ENCODE data around the gene POU2F2. TPM values are rescaled to one million over a fixed set of nuclear protein-coding genes. Genes with fewer than 3 reads are reported as not detected.
"Not testable (repeated sequence)": the region's sequence is repeated elsewhere in the genome, so short reads cannot be mapped to it uniquely, and the experiment has no call there.

Gene POU2F2
- polyA plus RNA-seq, 1 of the 3 experiments (the other 2 are of a cell fraction): 0.49 TPM

DNA sequence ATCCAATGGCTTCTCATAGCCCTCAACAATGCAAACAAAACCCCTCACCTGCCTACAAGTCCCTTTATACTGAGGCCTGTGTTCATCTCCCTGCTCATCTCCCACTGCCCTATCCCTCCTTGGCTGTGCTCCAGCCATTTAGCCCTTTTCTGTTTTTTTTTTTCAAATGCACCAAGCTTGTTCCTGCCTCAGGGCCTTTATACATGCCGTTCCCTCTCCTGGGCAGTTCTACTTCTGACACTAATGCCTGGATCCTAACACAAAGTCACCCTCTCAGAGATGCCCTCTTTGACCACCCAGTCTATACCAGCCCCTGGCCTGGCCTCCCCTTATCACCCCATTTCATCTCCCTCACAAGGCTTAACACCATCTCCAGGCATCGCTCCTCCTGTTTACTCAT lies 29.4 kb downstream of the POU2F2 start:
- no peaks in the 10 kb centered on the region for H3K9me2 ChIP-seq
- no peak overlapping the region for H3K4me2 ChIP-seq
- H3K27me3 ChIP-seq (ENCODE audit: insufficient read depth): no peaks in the 10 kb centered on the region
- POLR2A ChIA-PET: no interaction called here
- no peak overlapping the region for H3K27ac ChIP-seq (ENCODE audit: low read depth in 2 of 2, low read length in 1 of 2)
- no peak for DNase-seq
- peaks cover 0 to 8% of the 10 kb centered on the region in 2 experiments; a peak in 1 of 4 replicates for H3K4me1 ChIP-seq (ENCODE audit: control insufficient read depth in 1 of 2, insufficient read depth in 2 of 2, low read depth in 1 of 2, low read length in 1 of 2)
- 76% methylated on average over 2 of the region's 2 CpGs for WGBS (ENCODE audit: low lambda C conversion rate)
- H2AFZ ChIP-seq (ENCODE audit: low read depth): no peak overlapping the region
- H3K79me2 ChIP-seq (ENCODE audit: insufficient read depth): no peaks in the 10 kb centered on the region
- TF ChIP-seq MXI1 (IDR thresholded peaks at IDR 0.05; ENCODE audit: low read depth, low read length): no peak
- no peak for TF ChIP-seq GABPA (IDR thresholded peaks at IDR 0.05; ENCODE audit: low read depth)
- TF ChIP-seq, protein P1, sequence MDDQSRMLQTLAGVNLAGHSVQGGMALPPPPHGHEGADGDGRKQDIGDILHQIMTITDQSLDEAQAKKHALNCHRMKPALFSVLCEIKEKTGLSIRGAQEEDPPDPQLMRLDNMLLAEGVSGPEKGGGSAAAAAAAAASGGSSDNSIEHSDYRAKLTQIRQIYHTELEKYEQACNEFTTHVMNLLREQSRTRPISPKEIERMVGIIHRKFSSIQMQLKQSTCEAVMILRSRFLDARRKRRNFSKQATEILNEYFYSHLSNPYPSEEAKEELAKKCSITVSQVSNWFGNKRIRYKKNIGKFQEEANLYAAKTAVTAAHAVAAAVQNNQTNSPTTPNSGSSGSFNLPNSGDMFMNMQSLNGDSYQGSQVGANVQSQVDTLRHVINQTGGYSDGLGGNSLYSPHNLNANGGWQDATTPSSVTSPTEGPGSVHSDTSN (IDR thresholded peaks at IDR 0.05): no peak
- no peak for TF ChIP-seq FOSL2 (IDR thresholded peaks at IDR 0.05; ENCODE audit: borderline replicate concordance, low read depth)
- no peak for TF ChIP-seq RAD21 (IDR thresholded peaks at IDR 0.05; ENCODE audit: low read length)
- TF ChIP-seq EZH2phosphoT487 (IDR thresholded peaks at IDR 0.05; ENCODE audit: borderline replicate concordance, low read depth): no peak
- no peak for TF ChIP-seq FOXM1 (IDR thresholded peaks at IDR 0.05; ENCODE audit: low read depth)
- TF ChIP-seq RCOR1 (IDR thresholded peaks at IDR 0.05; ENCODE audit: low read length): no peak
- TF ChIP-seq GATA2 (CRISPR knock-in tag; IDR thresholded peaks at IDR 0.05): no peak
- TF ChIP-seq TCF12 (IDR thresholded peaks at IDR 0.05): no peak
- TF ChIP-seq, protein P2, sequence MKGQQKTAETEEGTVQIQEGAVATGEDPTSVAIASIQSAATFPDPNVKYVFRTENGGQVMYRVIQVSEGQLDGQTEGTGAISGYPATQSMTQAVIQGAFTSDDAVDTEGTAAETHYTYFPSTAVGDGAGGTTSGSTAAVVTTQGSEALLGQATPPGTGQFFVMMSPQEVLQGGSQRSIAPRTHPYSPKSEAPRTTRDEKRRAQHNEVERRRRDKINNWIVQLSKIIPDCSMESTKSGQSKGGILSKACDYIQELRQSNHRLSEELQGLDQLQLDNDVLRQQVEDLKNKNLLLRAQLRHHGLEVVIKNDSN (IDR thresholded peaks at IDR 0.05; ENCODE audit: borderline replicate concordance, low read depth): no peak
- TF ChIP-seq TEAD4 (IDR thresholded peaks at IDR 0.05; ENCODE audit: borderline replicate concordance, insufficient read depth): no peak
- TF ChIP-seq RFX5 (IDR thresholded peaks at IDR 0.05; ENCODE audit: low read length): no peak
- TF ChIP-seq EP300 (IDR thresholded peaks at IDR 0.05; ENCODE audit: borderline replicate concordance in 1 of 2, low read depth in 1 of 2, low read length in 1 of 2): no peak
- no peak for TF ChIP-seq CHD2 (IDR thresholded peaks at IDR 0.05; ENCODE audit: low read length, partially characterized antibody)
- TF ChIP-seq, protein P3, sequence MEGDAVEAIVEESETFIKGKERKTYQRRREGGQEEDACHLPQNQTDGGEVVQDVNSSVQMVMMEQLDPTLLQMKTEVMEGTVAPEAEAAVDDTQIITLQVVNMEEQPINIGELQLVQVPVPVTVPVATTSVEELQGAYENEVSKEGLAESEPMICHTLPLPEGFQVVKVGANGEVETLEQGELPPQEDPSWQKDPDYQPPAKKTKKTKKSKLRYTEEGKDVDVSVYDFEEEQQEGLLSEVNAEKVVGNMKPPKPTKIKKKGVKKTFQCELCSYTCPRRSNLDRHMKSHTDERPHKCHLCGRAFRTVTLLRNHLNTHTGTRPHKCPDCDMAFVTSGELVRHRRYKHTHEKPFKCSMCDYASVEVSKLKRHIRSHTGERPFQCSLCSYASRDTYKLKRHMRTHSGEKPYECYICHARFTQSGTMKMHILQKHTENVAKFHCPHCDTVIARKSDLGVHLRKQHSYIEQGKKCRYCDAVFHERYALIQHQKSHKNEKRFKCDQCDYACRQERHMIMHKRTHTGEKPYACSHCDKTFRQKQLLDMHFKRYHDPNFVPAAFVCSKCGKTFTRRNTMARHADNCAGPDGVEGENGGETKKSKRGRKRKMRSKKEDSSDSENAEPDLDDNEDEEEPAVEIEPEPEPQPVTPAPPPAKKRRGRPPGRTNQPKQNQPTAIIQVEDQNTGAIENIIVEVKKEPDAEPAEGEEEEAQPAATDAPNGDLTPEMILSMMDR (IDR thresholded peaks at IDR 0.05): no peak
- TF ChIP-seq, protein P4, sequence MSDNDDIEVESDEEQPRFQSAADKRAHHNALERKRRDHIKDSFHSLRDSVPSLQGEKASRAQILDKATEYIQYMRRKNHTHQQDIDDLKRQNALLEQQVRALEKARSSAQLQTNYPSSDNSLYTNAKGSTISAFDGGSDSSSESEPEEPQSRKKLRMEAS (IDR thresholded peaks at IDR 0.05; ENCODE audit: low read depth): no peak
- no peak for TF ChIP-seq POLR2AphosphoS5 (IDR thresholded peaks at IDR 0.05; ENCODE audit: low read depth, low read length)
- no peaks in the 10 kb centered on the region for H3K36me3 ChIP-seq (replicated peaks in 1 of 2; ENCODE audit: control insufficient read depth in 1 of 2, insufficient read depth in 2 of 2, low read length in 1 of 2)
- H3K4me3 ChIP-seq (ENCODE audit: low read depth in 2 of 2, low read length in 1 of 2): no peak overlapping the region
- no peak overlapping the region for H3K9ac ChIP-seq
- H4K20me1 ChIP-seq (ENCODE audit: insufficient read depth): no peaks in the 10 kb centered on the region
- no peaks in the 10 kb centered on the region for H3K9me3 ChIP-seq
- H3F3A ChIP-seq (replicated peaks; ENCODE audit: insufficient read depth): peaks cover 9% of the 10 kb centered on the region
- CTCF ChIA-PET: interaction anchor here (0.7 to 1.9 kb wide), 6 partner anchors 8 to 194 kb away, joined by 3 to 8 read pairs (median 4); no protein-coding TSS in a partner anchor

DNA sequence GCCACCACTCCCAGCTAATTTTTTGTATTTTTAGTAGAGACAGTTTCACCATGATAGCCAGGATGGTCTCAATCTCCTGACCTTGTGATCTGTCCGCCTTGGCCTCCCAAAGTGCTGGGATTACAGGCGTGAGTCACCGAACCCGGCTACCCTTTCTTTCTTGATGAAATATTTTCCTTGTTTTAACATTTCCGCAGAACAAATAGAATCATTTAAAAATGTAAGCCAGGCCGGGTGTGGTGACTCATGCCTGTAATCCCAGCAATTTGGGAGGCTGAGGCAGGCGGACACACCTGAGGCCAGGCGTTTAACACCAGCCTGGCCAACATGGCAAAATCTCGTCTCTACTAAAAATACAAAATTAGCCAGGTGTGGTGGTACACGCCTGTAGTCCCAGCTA lies 32.0 kb downstream of the POU2F2 start:
- DNase-seq; H3K27ac ChIP-seq (ENCODE audit: low read depth in 2 of 2, low read length in 1 of 2); H3K36me3 ChIP-seq (replicated peaks in 1 of 2; ENCODE audit: control insufficient read depth in 1 of 2, insufficient read depth in 2 of 2, low read length in 1 of 2); H3K4me1 ChIP-seq (ENCODE audit: control insufficient read depth in 1 of 2, insufficient read depth in 2 of 2, low read depth in 1 of 2, low read length in 1 of 2); H3K9me3 ChIP-seq; H3K4me3 ChIP-seq (ENCODE audit: low read depth in 2 of 2, low read length in 1 of 2); H3K27me3 ChIP-seq (ENCODE audit: insufficient read depth); H3K79me2 ChIP-seq (ENCODE audit: insufficient read depth); POLR2A ChIA-PET; H3F3A ChIP-seq (replicated peaks; ENCODE audit: insufficient read depth); H3K9me2 ChIP-seq; H3K4me2 ChIP-seq; H2AFZ ChIP-seq (ENCODE audit: low read depth); H3K9ac ChIP-seq; H4K20me1 ChIP-seq (ENCODE audit: insufficient read depth): not testable (repeated sequence)
- WGBS (ENCODE audit: low lambda C conversion rate): 82% methylated on average over 10 of the region's 10 CpGs
- CTCF ChIA-PET: interaction anchor here (1.2 to 3.3 kb wide), 5 partner anchors 8 to 99 kb away, joined by 3 to 24 read pairs (median 4); no protein-coding TSS in a partner anchor

All from SK-N-SH (cell line).